Stimulated activated CD4-positive, alpha-beta T cell treated with anti-CD3 and anti-CD28 coated beads, TNF-alpha, amount 100 ng/mL, for 24 hours (primary cell): ENCODE data around the gene IMMP2L.

ENCODE experiments used
- DNase-seq, 3 experiments: peaks; one replicate each; pipeline ENCODE4 v3.0.0-alpha.2; 2020; ENCODE audit warnings: low read depth in 3 of 3

Gene IMMP2L

DNA sequence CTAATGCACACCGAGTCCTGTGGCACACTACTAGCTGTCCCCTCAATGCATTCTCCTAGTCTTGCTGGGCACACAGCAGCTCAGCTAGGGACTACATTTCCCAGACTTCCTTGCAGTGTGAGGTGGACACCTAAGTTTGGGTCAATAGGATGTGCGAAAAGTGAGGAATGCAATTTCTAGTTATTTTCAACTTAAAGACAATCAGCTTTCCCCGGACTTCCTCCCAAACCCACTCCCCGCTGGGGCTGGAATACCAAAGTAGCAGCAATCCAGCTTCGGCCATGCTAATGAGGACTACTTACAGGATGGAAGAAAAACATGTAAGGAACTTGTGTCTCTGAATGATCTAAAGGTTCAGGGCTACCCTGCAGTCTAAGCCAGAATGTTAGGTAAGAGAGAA lies 757.8 kb downstream of the IMMP2L start:
- no peak for DNase-seq

DNA sequence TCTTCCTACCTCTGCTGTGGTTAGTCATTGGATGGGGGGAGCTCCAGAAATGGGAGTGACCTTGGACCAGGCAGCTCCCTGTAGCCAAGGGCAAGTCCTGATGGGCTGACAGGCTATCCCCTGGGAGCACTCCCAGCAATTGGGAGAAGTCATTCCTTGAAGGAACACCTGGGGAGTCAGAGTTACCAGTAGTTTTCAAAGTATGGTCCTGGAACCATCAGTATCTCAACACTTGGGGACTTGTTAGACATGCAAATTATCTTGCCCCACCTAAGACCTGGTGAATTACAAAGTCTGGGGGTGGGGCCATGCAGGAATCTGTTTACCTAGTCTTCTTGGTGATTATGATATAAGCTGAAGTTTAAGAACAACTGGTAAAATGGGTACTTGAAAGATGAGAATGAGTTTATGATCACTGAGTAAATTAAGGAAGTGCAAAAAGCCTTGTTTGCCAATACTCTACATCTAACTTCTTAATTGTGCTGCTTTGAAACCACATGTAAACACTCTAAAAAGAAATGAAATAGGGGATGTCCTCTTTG lies 758.6 kb downstream of the IMMP2L start:
- DNase-seq, result no peak

- DNase-seq, result no peak
These were observed 760.8 kb downstream of the IMMP2L start for GRCh38 chr7:110801502-110801901.

DNA sequence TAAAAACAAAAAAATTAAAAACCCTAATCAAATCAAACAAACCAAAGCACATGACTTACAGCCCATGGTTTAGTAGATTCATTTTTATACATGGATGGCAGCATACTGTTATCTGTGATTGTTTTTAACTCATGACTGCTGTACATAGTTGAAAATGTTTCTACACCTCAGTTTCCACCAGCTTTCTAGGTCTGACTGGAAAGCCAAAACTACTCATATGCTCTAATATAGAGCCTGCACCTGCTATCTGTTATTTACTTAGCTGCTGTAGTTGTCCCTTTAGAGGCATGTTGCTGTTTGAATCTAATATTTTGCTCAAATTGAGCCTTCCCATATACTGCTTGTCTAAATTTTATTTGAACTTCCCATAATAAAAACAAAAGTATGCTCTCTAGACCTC lies 761.3 kb downstream of the IMMP2L start:
- DNase-seq, result no peak

GRCh38 chr7:110797656-110798055 lies 764.6 kb downstream of the IMMP2L start:
- DNase-seq, result no peak

- no peak for DNase-seq
These were observed 771.3 kb downstream of the IMMP2L start for GRCh38 chr7:110790992-110791391.

- DNase-seq, result no peak
These were observed 775.8 kb downstream of the IMMP2L start for GRCh38 chr7:110786328-110786965.

DNA sequence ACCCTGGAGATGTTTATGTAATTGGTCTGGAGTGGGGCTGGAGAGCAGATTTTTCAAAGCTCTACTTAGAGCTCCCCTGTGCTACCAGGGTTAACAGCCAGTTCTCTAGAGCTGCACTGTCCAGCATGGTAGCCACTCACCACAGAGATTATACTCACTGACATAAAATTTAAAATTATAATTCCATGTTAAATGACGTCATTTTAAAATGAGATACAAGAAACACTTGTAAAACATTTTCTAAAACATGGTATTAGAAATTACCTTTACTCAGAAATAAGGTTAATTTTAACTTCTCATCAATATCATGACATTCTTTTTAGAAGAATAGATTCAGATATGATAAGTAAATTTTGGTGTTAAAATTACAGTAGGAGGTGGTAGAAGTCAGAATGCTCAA lies 777.5 kb downstream of the IMMP2L start:
- DNase-seq, result no peak

DNA sequence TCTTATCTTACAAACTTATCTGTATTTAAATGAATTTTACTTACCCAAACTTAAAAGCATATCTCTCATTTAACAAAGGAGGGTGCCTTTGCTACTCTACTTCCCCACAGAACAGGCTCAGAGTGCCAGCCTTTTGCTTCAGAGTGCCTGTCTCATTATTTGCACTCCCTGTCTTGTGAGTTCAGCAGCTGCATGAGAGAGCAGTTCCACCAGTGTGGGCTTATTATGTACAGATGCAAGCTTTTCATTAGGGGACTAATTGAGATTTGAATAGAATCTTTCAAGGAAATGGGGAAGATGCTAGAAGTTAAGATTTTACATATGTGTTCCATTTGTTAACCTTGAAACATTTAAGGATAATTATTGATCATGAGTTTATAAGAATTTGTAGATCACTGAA lies 781.6 kb downstream of the IMMP2L start:
- no peak for DNase-seq

DNA sequence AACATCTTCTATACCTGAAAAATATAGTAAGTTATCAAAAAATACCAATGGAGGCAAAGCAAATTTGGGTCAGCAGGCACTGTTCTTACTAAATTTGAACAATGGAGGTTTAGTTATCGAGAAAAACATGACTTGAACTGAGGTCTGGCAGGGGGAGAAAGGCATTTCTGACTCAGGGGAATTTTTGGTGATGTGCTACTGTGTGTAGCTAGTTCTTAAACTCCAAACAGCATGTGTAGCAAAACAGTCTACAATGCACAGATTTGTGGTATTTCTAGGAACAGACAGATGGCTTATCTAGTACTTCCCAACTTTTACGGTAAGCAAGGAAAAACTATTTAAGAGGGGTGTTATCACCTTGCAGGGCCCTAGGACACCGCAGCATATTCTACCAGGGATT lies 783.0 kb downstream of the IMMP2L start:
- DNase-seq, result no peak

GRCh38 chr7:110775046-110775445 lies 787.2 kb downstream of the IMMP2L start:
- DNase-seq, result no peak

- DNase-seq, result no peak
These were observed 788.2 kb downstream of the IMMP2L start for GRCh38 chr7:110774071-110774470.

- DNase-seq, result no peak
These were observed 789.7 kb downstream of the IMMP2L start for GRCh38 chr7:110772615-110773014.

- DNase-seq, result no peak
These were observed 790.6 kb downstream of the IMMP2L start for GRCh38 chr7:110771717-110772116.

DNA sequence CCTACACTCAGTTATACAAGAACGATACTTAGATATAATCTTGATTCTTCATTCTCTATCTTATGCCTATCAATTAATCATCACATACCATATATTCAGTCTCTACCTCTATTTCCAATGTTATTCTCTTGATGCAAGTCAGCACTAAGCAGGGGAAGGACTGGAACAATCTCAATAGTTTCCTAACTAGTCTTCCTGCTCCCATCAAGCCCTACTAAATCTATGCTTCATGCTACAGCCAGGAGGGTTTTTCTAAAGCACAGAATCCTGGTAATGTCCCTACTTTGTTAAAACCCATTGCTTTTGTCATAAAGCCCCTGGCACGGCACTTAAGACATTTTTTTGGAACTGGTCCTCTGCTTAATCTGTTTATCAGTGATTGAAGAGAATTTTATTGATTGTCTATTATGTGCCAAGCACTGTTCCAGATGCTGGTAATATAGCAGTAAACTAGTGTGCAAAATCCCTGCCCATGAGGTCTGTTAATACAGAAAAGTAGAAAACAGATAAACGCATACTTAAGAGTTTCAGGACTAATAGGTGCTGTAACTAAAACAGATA lies 794.7 kb downstream of the IMMP2L start:
- DNase-seq, result no peak

DNA sequence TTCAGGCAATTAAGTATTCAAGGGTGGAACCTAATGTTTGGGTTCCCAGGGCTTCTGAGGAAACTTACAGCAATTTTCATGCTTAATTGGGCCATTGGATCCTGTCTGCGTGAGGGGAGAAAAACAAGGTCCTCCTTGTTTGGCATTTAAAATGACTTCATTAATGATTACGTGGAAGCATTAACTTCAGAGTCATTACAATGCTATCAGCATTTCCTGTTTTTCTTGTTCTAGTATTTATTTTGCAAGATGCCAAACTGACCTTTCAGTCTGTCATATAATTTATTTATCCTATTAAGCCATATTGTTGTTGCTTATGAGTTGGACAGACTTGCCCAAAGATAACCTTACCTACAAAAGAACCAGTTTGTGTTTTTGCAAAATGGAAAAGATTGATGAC lies 795.4 kb downstream of the IMMP2L start:
- no peak for DNase-seq

- DNase-seq, result no peak
These were observed 797.4 kb downstream of the IMMP2L start for GRCh38 chr7:110764852-110765251.

DNA sequence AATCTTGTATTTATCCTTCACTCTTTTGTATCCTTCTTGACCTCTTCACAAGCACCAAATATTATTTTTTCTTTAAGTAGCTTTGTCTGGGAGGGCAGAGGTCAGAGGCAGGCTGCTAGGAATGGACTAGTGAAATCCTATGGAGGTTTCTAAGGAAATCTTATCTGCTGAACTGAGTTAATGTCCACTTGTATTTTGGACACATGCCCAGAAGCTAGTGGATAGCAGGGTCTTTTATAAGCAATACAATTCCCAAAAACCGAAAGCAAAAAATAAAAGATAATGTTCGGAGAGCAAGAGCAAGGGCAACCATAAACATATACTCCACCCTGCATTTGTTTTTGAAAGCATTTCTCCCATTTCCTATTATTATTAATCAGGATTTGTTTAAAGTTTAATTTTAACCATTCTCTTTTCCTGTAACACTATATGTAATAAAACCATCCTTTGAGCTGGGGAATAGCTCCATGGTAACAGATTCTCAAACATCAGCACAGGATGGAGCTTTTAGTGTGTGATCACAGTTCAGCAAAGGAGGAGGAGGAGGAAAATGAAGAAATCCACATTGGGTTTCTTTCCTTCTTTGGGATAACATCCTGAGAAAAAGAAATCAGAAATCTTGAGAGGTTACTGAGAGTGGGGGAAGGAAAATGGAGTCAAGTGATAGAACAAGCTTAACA lies 799.6 kb downstream of the IMMP2L start:
- no peak for DNase-seq

DNA sequence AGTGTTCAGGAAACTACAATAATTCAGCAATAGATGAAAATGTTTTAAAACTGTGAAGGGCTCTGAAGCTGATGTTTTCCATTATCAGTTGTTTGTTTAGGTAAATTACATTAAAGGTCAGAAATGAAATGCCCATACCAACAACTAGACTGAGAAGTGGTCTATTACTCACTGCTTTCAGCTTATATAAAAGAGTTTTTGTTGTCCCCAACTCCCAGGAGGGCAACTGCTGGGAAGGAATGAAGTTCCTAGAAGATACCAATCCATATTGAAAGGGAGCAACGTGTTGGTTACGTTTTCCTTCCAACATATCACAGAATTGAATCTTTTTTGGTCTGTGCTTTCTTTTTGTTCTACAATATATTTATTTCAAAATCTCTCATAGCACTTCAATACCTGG lies 802.0 kb downstream of the IMMP2L start:
- no peak for DNase-seq

- DNase-seq, result no peak
These were observed 803.2 kb downstream of the IMMP2L start for GRCh38 chr7:110759069-110759468.

DNA sequence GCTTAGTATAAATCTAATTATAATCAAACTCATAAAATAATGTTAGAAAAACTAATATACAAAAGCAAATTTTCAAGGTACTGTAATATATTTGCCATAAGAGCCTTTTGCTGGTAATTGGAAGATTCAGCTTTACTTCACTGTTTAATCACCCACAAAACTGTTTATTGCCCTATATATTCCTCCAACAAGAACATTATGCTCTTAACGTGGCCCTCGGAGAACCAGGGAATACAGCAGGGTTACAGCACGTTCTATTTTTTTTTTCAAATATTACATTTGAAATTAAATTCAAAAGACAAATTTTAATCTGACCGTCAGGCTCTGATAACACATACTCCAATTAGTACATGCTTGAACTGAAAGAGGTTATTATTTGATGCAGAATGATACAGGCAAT lies 807.6 kb downstream of the IMMP2L start:
- no peak for DNase-seq

GRCh38 chr7:110750931-110751605 lies 811.2 kb downstream of the IMMP2L start:
- DNase-seq, result no peak

DNA sequence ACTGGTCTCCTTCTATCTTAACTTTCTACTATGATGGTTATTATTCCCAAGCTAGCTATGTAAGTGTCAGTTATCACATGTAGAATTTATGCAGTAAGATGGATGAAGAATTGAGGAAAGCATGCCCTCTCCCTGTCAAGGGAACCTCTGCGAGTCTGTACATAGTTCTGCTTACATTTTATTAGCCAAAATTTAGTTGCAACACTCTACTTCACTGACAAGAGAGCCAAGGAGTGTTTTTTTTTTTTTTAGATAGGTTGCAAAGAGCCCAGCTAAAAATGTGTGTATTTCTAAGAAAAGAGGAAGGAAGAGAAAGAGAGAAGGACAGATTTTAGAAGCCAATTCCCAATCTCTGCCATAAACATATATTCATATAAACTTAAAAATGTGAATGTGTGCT lies 829.1 kb downstream of the IMMP2L start:
- DNase-seq, result no peak
